Psoas muscle (tissue), 8 donors: ENCODE results near the gene TLR6. TPM values are rescaled to one million over a fixed set of nuclear protein-coding genes. Genes with fewer than 3 reads are reported as not detected.

ENCODE experiments used
- ATAC-seq, 4 donors: fragments of 200-7000 bp; cut with Tn5 transposase; one replicate each; pipeline ENCODE4 v1.9.1; 2020; ENCODE audit warnings: moderate library complexity in 3 of 4, mild to moderate bottlenecking in 2 of 4
- DNase-seq, 2 donors: peaks; one replicate each; pipeline ENCODE4 v3.0.0-alpha.2; 2020
- H3K27ac ChIP-seq: fragments of 200-600 bp; one replicate; pipeline ENCODE4 v1.8.0; 2022
- H3K27me3 ChIP-seq, 3 donors: fragments of 200-600 bp in 1 of 3; one replicate each; pipeline versions ENCODE4 v1.6.1 to v1.8.0; 2013 to 2022; ENCODE audit warnings: low read length in 2 of 3, mild to moderate bottlenecking in 2 of 3, moderate library complexity in 1 of 3; ENCODE audit not compliant: insufficient read depth in 3 of 3
- H3K36me3 ChIP-seq, 2 donors: fragments of 200-600 bp in 1 of 2; one replicate each; pipeline versions ENCODE4 v1.6.1 to v1.8.0; 2013 to 2022; ENCODE audit warnings: low read depth in 1 of 2, mild to moderate bottlenecking in 1 of 2, moderate library complexity in 1 of 2; ENCODE audit not compliant: insufficient read depth in 1 of 2
- H3K4me1 ChIP-seq: fragments of 200-600 bp; one replicate; pipeline ENCODE4 v1.8.0; 2022
- H3K4me3 ChIP-seq: fragments of 200-600 bp; one replicate; pipeline ENCODE4 v1.8.0; 2022; ENCODE audit warnings: mild to moderate bottlenecking
- H3K9me3 ChIP-seq: fragments of 200-600 bp; one replicate; pipeline ENCODE4 v1.8.0; 2022
- WGBS, 3 donors: extraction: QIAGEN DNeasy Blood & Tissue Kit; methylation state at CpG; one replicate each; pipeline versions ENCODE4 v1.1.6 to v1.1.7; 2013; 5-methylcytosine and 5-hydroxymethylcytosine counted together
- intact Hi-C, 2 donors: fragments of 100-400 bp; cut with DNase I; formaldehyde crosslinking; loops; one replicate each; pipeline versions ENCODE4 v1.11.0 to v1.14.2; 2022
- polyA plus RNA-seq, 3 donors: library from polyadenylated mRNA; stranded (reverse); fragments of 200-250 nt; gene quantifications; one replicate each; pipeline ENCODE4 v1.2.3, GENCODE V29; 2013
- total RNA-seq, 4 donors: library from RNA; stranded (reverse); fragmentation: NEBNext Ultra II Directional in 2 of 4; extraction: Animal tissue kit (Norgen Biotek cat#: 25700) in 2 of 4; gene quantifications; one replicate each; pipeline versions ENCODE4 v1.2.1 to v1.2.4, GENCODE V29; 2021 to 2023
- TF ChIP-seq, protein P1 (sequence below): fragments of 200-600 bp; IDR thresholded peaks from one replicate; pipeline ENCODE4 v1.8.0; 2022; ENCODE audit warnings: antibody characterized with exemption
- donor health status: healthy with polysubstance abuse.
- donor health status: DM: no; HTN: no; CAD: no; lungs with moderate emphysema.
- donor health status: Bipolar disorder and iron deficiency.
- donor health status: healthy.
- donor health status: DM: yes; HTN: yes; CAD: no.
- donor health status: DM: no; HTN: no; CAD: no.
- donor health status: DM: no; HTN: no; CAD: no.
- donor health status: DM: yes; HTN: yes; CAD: no.

TLR6 gene
- total and polyA plus RNA-seq, 7 donors, result 0.12 to 1.3 (median 0.79) TPM

- Histone ChIP-seq H3K9me3 (no peaks in the 10 kb centered on the region), H3K27ac (no peak overlapping the region), H3K27me3 (no peaks in the 10 kb centered on the region), H3K36me3 (no peaks in the 10 kb centered on the region), H3K4me1 (no peaks in the 10 kb centered on the region), H3K4me3 (no peak overlapping the region)
- intact Hi-C loops, result no loop called here
- 71 to 84% (median 76%) methylated on average over 4 of the region's 4 CpGs for WGBS, 3 donors
- TF ChIP-seq, protein P1, sequence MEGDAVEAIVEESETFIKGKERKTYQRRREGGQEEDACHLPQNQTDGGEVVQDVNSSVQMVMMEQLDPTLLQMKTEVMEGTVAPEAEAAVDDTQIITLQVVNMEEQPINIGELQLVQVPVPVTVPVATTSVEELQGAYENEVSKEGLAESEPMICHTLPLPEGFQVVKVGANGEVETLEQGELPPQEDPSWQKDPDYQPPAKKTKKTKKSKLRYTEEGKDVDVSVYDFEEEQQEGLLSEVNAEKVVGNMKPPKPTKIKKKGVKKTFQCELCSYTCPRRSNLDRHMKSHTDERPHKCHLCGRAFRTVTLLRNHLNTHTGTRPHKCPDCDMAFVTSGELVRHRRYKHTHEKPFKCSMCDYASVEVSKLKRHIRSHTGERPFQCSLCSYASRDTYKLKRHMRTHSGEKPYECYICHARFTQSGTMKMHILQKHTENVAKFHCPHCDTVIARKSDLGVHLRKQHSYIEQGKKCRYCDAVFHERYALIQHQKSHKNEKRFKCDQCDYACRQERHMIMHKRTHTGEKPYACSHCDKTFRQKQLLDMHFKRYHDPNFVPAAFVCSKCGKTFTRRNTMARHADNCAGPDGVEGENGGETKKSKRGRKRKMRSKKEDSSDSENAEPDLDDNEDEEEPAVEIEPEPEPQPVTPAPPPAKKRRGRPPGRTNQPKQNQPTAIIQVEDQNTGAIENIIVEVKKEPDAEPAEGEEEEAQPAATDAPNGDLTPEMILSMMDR, result no peak
- ATAC-seq, result no peak
- DNase-seq, result no peak
These were observed 13.6 kb downstream of the TLR6 start for GRCh38 chr4:38842994-38843393.

DNA sequence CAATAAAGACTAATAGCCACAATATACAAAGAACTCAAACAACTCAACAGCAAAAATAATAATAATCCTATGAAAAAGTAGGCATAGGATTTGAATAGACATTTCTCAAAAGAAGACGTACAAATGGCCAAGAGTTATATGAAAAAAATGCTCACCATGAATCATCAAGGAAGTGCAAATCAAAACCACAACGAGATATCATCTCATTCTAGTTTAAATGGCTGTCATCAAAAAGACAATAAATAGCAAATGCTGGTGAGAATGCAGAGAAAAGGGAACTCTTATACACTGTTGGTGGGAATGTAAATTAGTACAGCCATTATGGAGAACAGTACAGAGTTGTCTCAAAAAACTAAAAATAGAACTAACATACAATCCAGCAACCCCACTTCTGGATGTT, 18.8 kb downstream of the TLR6 start:
- 69 to 84% (median 71%) methylated on average over 2 of the region's 2 CpGs for WGBS, 3 donors
- ATAC-seq (no peak), DNase-seq (no peak)
- Histone ChIP-seq H3K36me3 (no peaks in the 10 kb centered on the region), H3K27me3 (no peaks in the 10 kb centered on the region), H3K9me3 (peaks cover 12% of the 10 kb centered on the region), H3K27ac (no peak overlapping the region), H3K4me1 (no peaks in the 10 kb centered on the region), H3K4me3 (no peak overlapping the region)
- intact Hi-C loops, result no loop called here
- TF ChIP-seq, protein P1, result no peak

DNA sequence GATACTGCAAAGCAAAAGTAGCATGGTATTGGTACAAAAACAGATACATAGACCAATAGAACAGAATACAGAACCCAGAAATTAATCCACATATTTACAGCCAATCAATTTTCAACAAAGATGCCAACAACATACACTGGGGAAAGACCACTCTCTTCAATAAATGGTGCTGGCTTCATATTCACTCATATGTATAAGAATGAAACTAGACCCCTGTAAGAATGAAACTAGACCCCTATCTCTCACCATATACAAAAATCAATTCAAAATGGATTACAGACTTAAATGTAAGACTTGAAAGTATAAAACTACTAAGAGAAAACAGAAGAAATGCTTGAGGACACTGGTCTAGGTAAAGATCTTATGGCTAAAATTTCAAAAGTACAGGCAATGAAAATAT, 19.3 kb downstream of the TLR6 start:
- Histone ChIP-seq H3K4me3 (no peak overlapping the region), H3K36me3 (no peaks in the 10 kb centered on the region), H3K4me1 (no peaks in the 10 kb centered on the region), H3K27ac (no peak overlapping the region), H3K27me3 (no peaks in the 10 kb centered on the region), H3K9me3 (peaks cover 12% of the 10 kb centered on the region)
- TF ChIP-seq, protein P1, result no peak
- ATAC-seq, result no peak
- intact Hi-C loops, result no loop called here
- DNase-seq, result no peak

- ATAC-seq, result no peak
- H3K27ac ChIP-seq, result no peak overlapping the region
- H3K36me3 ChIP-seq, result no peaks in the 10 kb centered on the region
- H3K4me3 ChIP-seq, result no peak overlapping the region
- no peaks in the 10 kb centered on the region for H3K27me3 ChIP-seq
- intact Hi-C loops, result no loop called here
- H3K9me3 ChIP-seq, result peaks cover 12% of the 10 kb centered on the region
- TF ChIP-seq, protein P1, result no peak
- no peaks in the 10 kb centered on the region for H3K4me1 ChIP-seq
- DNase-seq, result no peak
- 92 to 95% (median 93%) methylated on average over 4 of the region's 4 CpGs for WGBS, 3 donors
These were observed 22.0 kb downstream of the TLR6 start for GRCh38 chr4:38834570-38834969.
